ENCODE measurements around the gene AHNAK. TPM values are rescaled to one million over a fixed set of nuclear protein-coding genes. Genes with fewer than 3 reads are reported as not detected.

AHNAK gene
- total RNA-seq, 2 experiments from 2014 or later: 0.21 to 0.28 TPM

GRCh38 chr11:62556108-62556874 is 9.7 kb upstream of the AHNAK start:
- H3K4me1 ChIP-seq (ENCODE audit: insufficient read depth, low read length, poor library complexity, severe bottlenecking): peaks cover 42% of the 10 kb centered on the region
- POLR2A ChIA-PET: interaction anchor here (1.0 to 1.4 kb wide), 4 partner anchors 13 to 124 kb away, joined by 3 to 6 read pairs (median 4); partner anchors contain the start of genes EEF1G and TUT1
- no peak overlapping the region for H3K4me3 ChIP-seq (ENCODE audit: low read depth, low read length, poor library complexity, severe bottlenecking)
- no peaks in the 10 kb centered on the region for H4K20me1 ChIP-seq (ENCODE audit: insufficient read depth, low read length)
- H3K36me3 ChIP-seq (ENCODE audit: insufficient read depth, low read length): peaks cover 79% of the 10 kb centered on the region
- BruUV-seq (replicated peaks): no TSS peak
- H3K9me2 ChIP-seq (ENCODE audit: insufficient read depth, low read length): no peaks in the 10 kb centered on the region
- H3K9me3 ChIP-seq (ENCODE audit: low read length): no peaks in the 10 kb centered on the region
- H3K27ac ChIP-seq (ENCODE audit: low read depth, low read length, poor library complexity, severe bottlenecking): peak overlapping the region; percentile 48
- H3K4me2 ChIP-seq (ENCODE audit: low read length): peak overlapping the region; percentile 38; the same call in 1 of the 2 replicates
- intact Hi-C loops (cut with micrococcal nuclease; ENCODE audit: unreplicated experiment): no loop called here
- H2AFZ ChIP-seq (ENCODE audit: low read length): no peak overlapping the region
- peak; percentile 62 for DNase-seq (ENCODE audit: low spot score)
- TF ChIP-seq EZH2phosphoT487 (IDR thresholded peaks at IDR 0.05; ENCODE audit: borderline replicate concordance, low read depth, low read length) (no peak), CTCF (conservative IDR thresholded peaks at IDR 0.05; ENCODE audit: low read length) (no peak)
- CTCF ChIA-PET (ENCODE audit: unreplicated experiment): interaction anchor here (0.9 to 1.8 kb wide), 2 partner anchors 14 to 45 kb away, joined by 3 to 9 read pairs; partner anchors contain the start of gene MTA2
- no peaks in the 10 kb centered on the region for H3K79me2 ChIP-seq (ENCODE audit: insufficient read depth, low read depth, low read length)

- intact Hi-C loops (cut with micrococcal nuclease; ENCODE audit: unreplicated experiment): no loop called here
- Histone ChIP-seq H2AFZ (ENCODE audit: low read length) (no peak overlapping the region), H4K20me1 (ENCODE audit: insufficient read depth, low read length) (no peaks in the 10 kb centered on the region), H3K79me2 (ENCODE audit: insufficient read depth, low read depth, low read length) (no peaks in the 10 kb centered on the region), H3K4me2 (ENCODE audit: low read length) (peak overlapping the region; percentile 38; the same call in 1 of the 2 replicates), H3K9me2 (ENCODE audit: insufficient read depth, low read length) (no peaks in the 10 kb centered on the region), H3K4me3 (ENCODE audit: low read depth, low read length, poor library complexity, severe bottlenecking) (no peak overlapping the region), H3K27ac (ENCODE audit: low read depth, low read length, poor library complexity, severe bottlenecking) (peak overlapping the region; percentile 48), H3K4me1 (ENCODE audit: insufficient read depth, low read length, poor library complexity, severe bottlenecking) (peaks cover 42% of the 10 kb centered on the region), H3K9me3 (ENCODE audit: low read length) (no peaks in the 10 kb centered on the region), H3K36me3 (ENCODE audit: insufficient read depth, low read length) (peaks cover 72% of the 10 kb centered on the region)
- CTCF ChIA-PET (ENCODE audit: unreplicated experiment): interaction anchor here (0.9 kb wide), 1 partner anchor 46 kb away, joined by 3 read pairs; the partner anchor contains the start of gene MTA2
- peak; percentile 52 for DNase-seq (ENCODE audit: low spot score)
- no peak for TF ChIP-seq EZH2phosphoT487 (IDR thresholded peaks at IDR 0.05; ENCODE audit: borderline replicate concordance, low read depth, low read length)
- TF ChIP-seq CTCF (conservative IDR thresholded peaks at IDR 0.05; ENCODE audit: low read length): no peak
- BruUV-seq (replicated peaks): no TSS peak
- POLR2A ChIA-PET: interaction anchor here (1.0 to 1.2 kb wide), 3 partner anchors 13 to 36 kb away, joined by 3 to 5 read pairs (median 4); partner anchors contain the start of genes EEF1G and TUT1
Measured at GRCh38 chr11:62555464-62556107, 9.0 kb upstream of the AHNAK start.

Data from OCI-LY7 (cell line).